ENCODE data around the gene CPLX3. TPM values are rescaled to one million over a fixed set of nuclear protein-coding genes. Genes with fewer than 3 reads are reported as not detected.

CPLX3 gene
- total and polyA plus RNA-seq, 5 donors from 2014 or later: 0.35 TPM; not detected in 4

GRCh38 chr15:74820056-74820455 is 6.4 kb upstream of the CPLX3 start:
- peaks cover 4% of the 10 kb centered on the region for H3K4me1 ChIP-seq (ENCODE audit: control insufficient read depth, insufficient read depth, low read length, poor library complexity, severe bottlenecking)

DNA sequence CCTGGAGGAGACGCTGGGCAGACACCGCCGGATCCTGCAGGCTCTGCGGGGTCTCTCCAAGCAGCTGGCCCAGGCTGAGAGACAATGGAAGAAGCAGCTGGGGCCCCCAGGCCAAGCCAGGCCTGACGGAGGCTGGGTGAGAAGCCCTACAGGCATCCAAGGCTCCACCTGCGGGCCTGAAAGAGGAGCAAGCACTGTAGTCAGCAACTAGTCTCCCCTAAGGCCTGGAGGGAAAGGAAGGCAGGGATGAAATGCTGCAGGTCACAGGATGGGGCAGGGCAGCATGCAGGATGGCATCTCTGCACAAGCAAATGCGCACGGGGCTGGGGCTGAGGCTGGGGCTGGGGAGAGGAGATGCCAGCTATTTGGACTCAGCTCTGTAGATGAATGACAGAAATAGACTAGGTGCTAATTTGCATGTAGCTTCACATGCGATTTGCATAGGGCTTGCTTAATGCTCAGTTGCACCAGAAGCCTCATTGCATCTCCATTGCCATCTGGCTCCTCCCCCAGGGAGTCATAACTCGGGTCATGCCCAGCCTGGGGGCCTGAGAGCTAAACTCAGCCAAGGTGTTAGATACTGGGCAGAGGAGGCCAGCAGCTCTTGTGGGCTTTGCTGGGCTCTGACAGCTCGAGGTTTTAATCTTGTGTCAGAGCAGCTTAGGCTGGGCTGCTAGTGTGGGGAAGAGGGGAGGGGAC is 5.2 kb upstream of the CPLX3 start:
- DNase-seq: no peak
- Histone ChIP-seq H3K27ac (ENCODE audit: insufficient read depth, low read length, poor library complexity, severe bottlenecking) (no peak overlapping the region), H3K36me3 (ENCODE audit: control insufficient read depth, insufficient read depth, low read length) (no peaks in the 10 kb centered on the region), H3K27me3 (ENCODE audit: control insufficient read depth, insufficient read depth, low read length) (no peaks in the 10 kb centered on the region), H3K9me3 (ENCODE audit: control insufficient read depth in 2 of 2, low read length in 2 of 2) (no peaks in the 10 kb centered on the region), H3K4me1 (ENCODE audit: control insufficient read depth, insufficient read depth, low read length, poor library complexity, severe bottlenecking) (peaks cover 4% of the 10 kb centered on the region), H3K4me3 (ENCODE audit: low read depth, low read length) (no peak overlapping the region)
- Mint-ChIP-seq H3K27ac (peak overlapping the region in 1 of 3 donors; percentile 29), H3K27me3 (peaks cover 11% of the 10 kb centered on the region), H3K9me3 (no peaks in the 10 kb centered on the region), H3K4me3 (no peak overlapping the region), H3K4me1 (peaks cover 0 to 15% (median 2%) of the 10 kb centered on the region in 4 donors), H3K36me3 (no peaks in the 10 kb centered on the region)
- no peak for ATAC-seq (ENCODE audit: low read depth in 2 of 2)

More at GRCh38 chr15:74820056-74820455, 6.4 kb upstream of the CPLX3 start:
- ATAC-seq (ENCODE audit: low read depth in 2 of 2) (no peak), DNase-seq (no peak)
- no peaks in the 10 kb centered on the region for H3K9me3 ChIP-seq (ENCODE audit: control insufficient read depth in 2 of 2, low read length in 2 of 2)
- H3K27me3 Mint-ChIP-seq: peaks cover 11% of the 10 kb centered on the region
- peak overlapping the region in 1 of 3 donors; percentile 25 for H3K27ac Mint-ChIP-seq
- no peak overlapping the region for H3K4me3 ChIP-seq (ENCODE audit: low read depth, low read length)
- no peaks in the 10 kb centered on the region for H3K27me3 ChIP-seq (ENCODE audit: control insufficient read depth, insufficient read depth, low read length)
- H3K4me1 Mint-ChIP-seq: peaks cover 0 to 14% (median 2%) of the 10 kb centered on the region in 4 donors
- H3K27ac ChIP-seq (ENCODE audit: insufficient read depth, low read length, poor library complexity, severe bottlenecking): no peak overlapping the region
- no peaks in the 10 kb centered on the region for H3K9me3 Mint-ChIP-seq
- no peak overlapping the region for H3K4me3 Mint-ChIP-seq
- H3K36me3 ChIP-seq (ENCODE audit: control insufficient read depth, insufficient read depth, low read length): no peaks in the 10 kb centered on the region
- H3K36me3 Mint-ChIP-seq: no peaks in the 10 kb centered on the region

GRCh38 chr15:74821790-74822158 is 4.7 kb upstream of the CPLX3 start:
- H3K4me3 ChIP-seq (ENCODE audit: low read depth, low read length): no peak overlapping the region
- no peak overlapping the region for H3K27ac ChIP-seq (ENCODE audit: insufficient read depth, low read length, poor library complexity, severe bottlenecking)
- DNase-seq: no peak
- no peaks in the 10 kb centered on the region for H3K27me3 ChIP-seq (ENCODE audit: control insufficient read depth, insufficient read depth, low read length)
- peaks cover 4% of the 10 kb centered on the region for H3K4me1 ChIP-seq (ENCODE audit: control insufficient read depth, insufficient read depth, low read length, poor library complexity, severe bottlenecking)
- no peak for ATAC-seq (ENCODE audit: low read depth in 2 of 2)
- Mint-ChIP-seq H3K36me3 (no peaks in the 10 kb centered on the region), H3K9me3 (peaks cover 0 to 2% (median 0%) of the 10 kb centered on the region in 7 donors), H3K27ac (no peak overlapping the region), H3K4me1 (peaks cover 0 to 15% (median 2%) of the 10 kb centered on the region in 4 donors), H3K27me3 (peaks cover 12% of the 10 kb centered on the region), H3K4me3 (no peak overlapping the region)
- no peaks in the 10 kb centered on the region for H3K36me3 ChIP-seq (ENCODE audit: control insufficient read depth, insufficient read depth, low read length)
- no peaks in the 10 kb centered on the region for H3K9me3 ChIP-seq (ENCODE audit: control insufficient read depth in 2 of 2, low read length in 2 of 2)

DNA sequence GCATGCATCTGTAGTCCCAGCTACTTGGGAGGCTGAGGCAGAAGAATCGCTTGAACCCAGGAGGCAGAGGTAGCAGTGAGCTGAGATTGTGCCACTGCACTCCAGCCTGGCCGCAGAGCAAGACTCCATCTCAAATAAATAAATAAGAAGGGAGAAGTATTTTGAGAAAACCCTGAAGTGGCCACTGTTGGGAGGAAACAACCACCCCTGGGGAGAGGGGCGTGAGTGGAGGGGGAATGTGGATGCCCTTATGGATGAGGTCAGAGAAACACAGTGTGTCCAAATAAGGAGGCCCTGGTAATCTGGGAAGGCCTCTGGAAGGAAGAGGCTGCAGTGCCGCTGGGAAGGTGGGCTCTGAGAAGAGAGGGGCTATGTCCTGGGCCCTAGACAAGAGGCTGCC is 4.2 kb upstream of the CPLX3 start:
- Mint-ChIP-seq H3K36me3 (no peaks in the 10 kb centered on the region), H3K27me3 (peaks cover 16% of the 10 kb centered on the region), H3K27ac (no peak overlapping the region), H3K9me3 (peaks cover 0 to 2% (median 0%) of the 10 kb centered on the region in 7 donors), H3K4me1 (peaks cover 0 to 18% (median 2%) of the 10 kb centered on the region in 4 donors), H3K4me3 (no peak overlapping the region)
- Histone ChIP-seq H3K27ac (ENCODE audit: insufficient read depth, low read length, poor library complexity, severe bottlenecking) (no peak overlapping the region), H3K9me3 (ENCODE audit: control insufficient read depth in 2 of 2, low read length in 2 of 2) (no peaks in the 10 kb centered on the region), H3K36me3 (ENCODE audit: control insufficient read depth, insufficient read depth, low read length) (no peaks in the 10 kb centered on the region), H3K4me1 (ENCODE audit: control insufficient read depth, insufficient read depth, low read length, poor library complexity, severe bottlenecking) (peaks cover 4% of the 10 kb centered on the region), H3K4me3 (ENCODE audit: low read depth, low read length) (no peak overlapping the region), H3K27me3 (ENCODE audit: control insufficient read depth, insufficient read depth, low read length) (no peaks in the 10 kb centered on the region)
- ATAC-seq (ENCODE audit: low read depth in 2 of 2): no peak
- DNase-seq: no peak

DNA sequence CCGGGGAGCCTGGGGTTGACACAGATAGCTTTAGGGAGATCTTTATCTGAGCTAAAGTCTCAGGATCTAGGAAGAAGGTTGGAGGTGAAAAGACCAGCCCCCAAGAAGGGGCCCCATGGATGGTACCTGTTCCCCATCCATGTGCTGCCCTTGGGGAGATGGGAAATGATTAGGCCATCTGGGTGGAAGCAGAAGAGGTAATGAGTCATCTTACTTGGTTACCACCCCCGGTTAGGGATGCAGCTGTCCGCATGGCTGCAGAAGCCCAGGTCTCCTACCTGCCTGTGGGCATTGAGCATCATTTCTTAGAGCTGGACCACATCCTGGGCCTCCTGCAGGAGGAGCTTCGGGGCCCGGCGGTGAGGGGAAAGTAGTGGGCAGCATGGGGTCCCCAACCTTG is 3.1 kb upstream of the CPLX3 start:
- H3K4me1 Mint-ChIP-seq: peaks cover 0 to 18% (median 2%) of the 10 kb centered on the region in 4 donors
- no peak overlapping the region for H3K4me3 Mint-ChIP-seq
- peaks cover 0 to 2% (median 0%) of the 10 kb centered on the region in 7 donors for H3K9me3 Mint-ChIP-seq
- Histone ChIP-seq H3K4me3 (ENCODE audit: low read depth, low read length) (no peak overlapping the region), H3K27ac (ENCODE audit: insufficient read depth, low read length, poor library complexity, severe bottlenecking) (no peak overlapping the region), H3K4me1 (ENCODE audit: control insufficient read depth, insufficient read depth, low read length, poor library complexity, severe bottlenecking) (peaks cover 4% of the 10 kb centered on the region), H3K36me3 (ENCODE audit: control insufficient read depth, insufficient read depth, low read length) (no peaks in the 10 kb centered on the region), H3K9me3 (ENCODE audit: control insufficient read depth in 2 of 2, low read length in 2 of 2) (no peaks in the 10 kb centered on the region), H3K27me3 (ENCODE audit: control insufficient read depth, insufficient read depth, low read length) (peaks cover 3% of the 10 kb centered on the region)
- H3K27ac Mint-ChIP-seq: no peak overlapping the region
- ATAC-seq (ENCODE audit: low read depth in 2 of 2) (no peak), DNase-seq (no peak)
- peaks cover 16% of the 10 kb centered on the region for H3K27me3 Mint-ChIP-seq
- no peaks in the 10 kb centered on the region for H3K36me3 Mint-ChIP-seq

- H3K36me3 ChIP-seq (ENCODE audit: control insufficient read depth, insufficient read depth, low read length): no peaks in the 10 kb centered on the region
- peaks cover 0 to 2% (median 0%) of the 10 kb centered on the region in 7 donors for H3K9me3 Mint-ChIP-seq
Measured at GRCh38 chr15:74824976-74825375, 1.5 kb upstream of the CPLX3 start.

GRCh38 chr15:74825866-74826265 is 561 bp upstream of the CPLX3 start:
- Mint-ChIP-seq H3K27ac (no peak overlapping the region), H3K4me1 (peaks cover 0 to 9% (median 0%) of the 10 kb centered on the region in 4 donors), H3K4me3 (no peak overlapping the region), H3K27me3 (peaks cover 16% of the 10 kb centered on the region), H3K36me3 (no peaks in the 10 kb centered on the region), H3K9me3 (peaks cover 0 to 2% (median 0%) of the 10 kb centered on the region in 7 donors)
- Histone ChIP-seq H3K4me3 (ENCODE audit: low read depth, low read length) (no peak overlapping the region), H3K4me1 (ENCODE audit: control insufficient read depth, insufficient read depth, low read length, poor library complexity, severe bottlenecking) (no peaks in the 10 kb centered on the region), H3K9me3 (ENCODE audit: control insufficient read depth in 2 of 2, low read length in 2 of 2) (no peaks in the 10 kb centered on the region), H3K27me3 (ENCODE audit: control insufficient read depth, insufficient read depth, low read length) (peaks cover 3% of the 10 kb centered on the region), H3K36me3 (ENCODE audit: control insufficient read depth, insufficient read depth, low read length) (no peaks in the 10 kb centered on the region), H3K27ac (ENCODE audit: insufficient read depth, low read length, poor library complexity, severe bottlenecking) (no peak overlapping the region)
- ATAC-seq (ENCODE audit: low read depth in 2 of 2): no peak
- no peak for DNase-seq

More at GRCh38 chr15:74824976-74825375, 1.5 kb upstream of the CPLX3 start:
- H3K4me3 Mint-ChIP-seq: peak overlapping the region in 1 of 4 donors; percentile 28
- H3K27ac ChIP-seq (ENCODE audit: insufficient read depth, low read length, poor library complexity, severe bottlenecking): no peak overlapping the region
- H3K4me3 ChIP-seq (ENCODE audit: low read depth, low read length): no peak overlapping the region
- H3K9me3 ChIP-seq (ENCODE audit: control insufficient read depth in 2 of 2, low read length in 2 of 2): no peaks in the 10 kb centered on the region
- no peak overlapping the region for H3K27ac Mint-ChIP-seq
- peaks cover 16% of the 10 kb centered on the region for H3K27me3 Mint-ChIP-seq
- peaks cover 3% of the 10 kb centered on the region for H3K27me3 ChIP-seq (ENCODE audit: control insufficient read depth, insufficient read depth, low read length)
- ATAC-seq (ENCODE audit: low read depth in 2 of 2) (no peak), DNase-seq (no peak)
- H3K36me3 Mint-ChIP-seq: no peaks in the 10 kb centered on the region
- H3K4me1 ChIP-seq (ENCODE audit: control insufficient read depth, insufficient read depth, low read length, poor library complexity, severe bottlenecking): no peaks in the 10 kb centered on the region
- H3K4me1 Mint-ChIP-seq: peaks cover 0 to 9% (median 0%) of the 10 kb centered on the region in 4 donors

- H3K4me1 Mint-ChIP-seq: peaks cover 0 to 9% (median 0%) of the 10 kb centered on the region in 4 donors
- peaks cover 16% of the 10 kb centered on the region for H3K27me3 Mint-ChIP-seq
- no peak overlapping the region for H3K4me3 ChIP-seq (ENCODE audit: low read depth, low read length)
- no peak overlapping the region for H3K27ac ChIP-seq (ENCODE audit: insufficient read depth, low read length, poor library complexity, severe bottlenecking)
- ATAC-seq (ENCODE audit: low read depth in 2 of 2): no peak
- no peak overlapping the region for H3K27ac Mint-ChIP-seq
- H3K4me1 ChIP-seq (ENCODE audit: control insufficient read depth, insufficient read depth, low read length, poor library complexity, severe bottlenecking): no peaks in the 10 kb centered on the region
- no peaks in the 10 kb centered on the region for H3K9me3 ChIP-seq (ENCODE audit: control insufficient read depth in 2 of 2, low read length in 2 of 2)
- H3K27me3 ChIP-seq (ENCODE audit: control insufficient read depth, insufficient read depth, low read length): peaks cover 3% of the 10 kb centered on the region
- no peaks in the 10 kb centered on the region for H3K36me3 Mint-ChIP-seq
- H3K36me3 ChIP-seq (ENCODE audit: control insufficient read depth, insufficient read depth, low read length): no peaks in the 10 kb centered on the region
- peak overlapping the region in 1 of 4 donors; percentile 47 for H3K4me3 Mint-ChIP-seq
- peaks cover 0 to 2% (median 0%) of the 10 kb centered on the region in 7 donors for H3K9me3 Mint-ChIP-seq
- DNase-seq: no peak
Measured at GRCh38 chr15:74826921-74827320, 494 bp downstream of the CPLX3 start.
